ENCODE data around the gene RAB40B. TPM values are rescaled to one million over a fixed set of nuclear protein-coding genes. Genes with fewer than 3 reads are reported as not detected.

The RAB40B gene
- polyA plus RNA-seq, 1 donor (not counting 4 experiments of a cell fraction or from before 2014, with no cell fraction given) = 10.6 TPM

DNA sequence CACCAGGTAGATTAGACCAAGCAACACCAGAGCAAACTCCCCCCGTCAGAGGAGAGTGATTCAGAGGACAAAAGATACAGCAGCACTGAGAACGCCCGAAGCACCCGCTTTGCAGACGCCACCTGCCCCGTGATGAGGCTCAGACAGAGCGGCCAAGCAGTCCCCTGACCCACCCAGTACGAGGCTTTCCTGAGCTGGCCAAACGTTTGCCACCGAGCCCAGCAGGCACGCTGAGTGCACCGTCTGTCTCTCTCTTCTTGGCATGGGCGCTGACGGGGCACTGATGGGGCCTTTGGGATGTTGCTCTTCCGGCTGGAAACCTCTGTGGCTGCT lies 30.9 kb downstream of the RAB40B start:
- Histone ChIP-seq H3K9me1 (ENCODE audit: control insufficient read depth, extremely low read depth, insufficient read depth, low read length) (no peaks in the 10 kb centered on the region), H3K9me3 (ENCODE audit: control insufficient read depth, low read depth, low read length) (no peaks in the 10 kb centered on the region), H3K27me3 (ENCODE audit: control insufficient read depth, extremely low read depth, insufficient read depth, low read length) (no peaks in the 10 kb centered on the region), H3K4me3 (ENCODE audit: control insufficient read depth in 2 of 3, extremely low read depth in 1 of 3, insufficient read depth in 2 of 3, low read depth in 1 of 3, low read length in 3 of 3) (no peak overlapping the region), H3K79me2 (ENCODE audit: control insufficient read depth, insufficient read depth, low read length) (no peaks in the 10 kb centered on the region), H4K20me1 (ENCODE audit: control insufficient read depth, extremely low read depth, insufficient read depth, low read length) (no peaks in the 10 kb centered on the region), H3K4me1 (ENCODE audit: control insufficient read depth, extremely low read depth, insufficient read depth, low read length) (peaks cover 2% of the 10 kb centered on the region), H3K36me3 (ENCODE audit: control insufficient read depth in 2 of 2, extremely low read depth in 1 of 2, insufficient read depth in 2 of 2, low read length in 2 of 2) (no peaks in the 10 kb centered on the region), H3K9ac (ENCODE audit: control insufficient read depth, extremely low read depth, insufficient read depth, low read length) (no peak overlapping the region), H3K27ac (ENCODE audit: control insufficient read depth, insufficient read depth, low read length) (no peak overlapping the region), H3K4me2 (ENCODE audit: control insufficient read depth, extremely low read depth, insufficient read depth, low read depth, low read length) (no peak overlapping the region), H2AFZ (ENCODE audit: control insufficient read depth, low read length) (no peak overlapping the region)
- FAIRE-seq = no peak
- DNase-seq (ENCODE audit: low read depth, low spot score) = no peak
- dilution Hi-C loops (cut with MboI; ENCODE audit: extremely low pct_ligation_motif_present, low sequenced_read_pairs) = no loop called here
- no peak for TF ChIP-seq EZH2 (IDR thresholded peaks at IDR 0.05; ENCODE audit: low read length)
- TF ChIP-seq, protein P1, sequence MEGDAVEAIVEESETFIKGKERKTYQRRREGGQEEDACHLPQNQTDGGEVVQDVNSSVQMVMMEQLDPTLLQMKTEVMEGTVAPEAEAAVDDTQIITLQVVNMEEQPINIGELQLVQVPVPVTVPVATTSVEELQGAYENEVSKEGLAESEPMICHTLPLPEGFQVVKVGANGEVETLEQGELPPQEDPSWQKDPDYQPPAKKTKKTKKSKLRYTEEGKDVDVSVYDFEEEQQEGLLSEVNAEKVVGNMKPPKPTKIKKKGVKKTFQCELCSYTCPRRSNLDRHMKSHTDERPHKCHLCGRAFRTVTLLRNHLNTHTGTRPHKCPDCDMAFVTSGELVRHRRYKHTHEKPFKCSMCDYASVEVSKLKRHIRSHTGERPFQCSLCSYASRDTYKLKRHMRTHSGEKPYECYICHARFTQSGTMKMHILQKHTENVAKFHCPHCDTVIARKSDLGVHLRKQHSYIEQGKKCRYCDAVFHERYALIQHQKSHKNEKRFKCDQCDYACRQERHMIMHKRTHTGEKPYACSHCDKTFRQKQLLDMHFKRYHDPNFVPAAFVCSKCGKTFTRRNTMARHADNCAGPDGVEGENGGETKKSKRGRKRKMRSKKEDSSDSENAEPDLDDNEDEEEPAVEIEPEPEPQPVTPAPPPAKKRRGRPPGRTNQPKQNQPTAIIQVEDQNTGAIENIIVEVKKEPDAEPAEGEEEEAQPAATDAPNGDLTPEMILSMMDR (optimal IDR thresholded peaks at IDR 0.05 in 1 of 3, IDR thresholded peaks at IDR 0.05 in 1 of 3, conservative IDR thresholded peaks at IDR 0.05 in 1 of 3; ENCODE audit: extremely low read depth in 1 of 3, insufficient read depth in 2 of 3, low read length in 3 of 3) = no peak

DNA sequence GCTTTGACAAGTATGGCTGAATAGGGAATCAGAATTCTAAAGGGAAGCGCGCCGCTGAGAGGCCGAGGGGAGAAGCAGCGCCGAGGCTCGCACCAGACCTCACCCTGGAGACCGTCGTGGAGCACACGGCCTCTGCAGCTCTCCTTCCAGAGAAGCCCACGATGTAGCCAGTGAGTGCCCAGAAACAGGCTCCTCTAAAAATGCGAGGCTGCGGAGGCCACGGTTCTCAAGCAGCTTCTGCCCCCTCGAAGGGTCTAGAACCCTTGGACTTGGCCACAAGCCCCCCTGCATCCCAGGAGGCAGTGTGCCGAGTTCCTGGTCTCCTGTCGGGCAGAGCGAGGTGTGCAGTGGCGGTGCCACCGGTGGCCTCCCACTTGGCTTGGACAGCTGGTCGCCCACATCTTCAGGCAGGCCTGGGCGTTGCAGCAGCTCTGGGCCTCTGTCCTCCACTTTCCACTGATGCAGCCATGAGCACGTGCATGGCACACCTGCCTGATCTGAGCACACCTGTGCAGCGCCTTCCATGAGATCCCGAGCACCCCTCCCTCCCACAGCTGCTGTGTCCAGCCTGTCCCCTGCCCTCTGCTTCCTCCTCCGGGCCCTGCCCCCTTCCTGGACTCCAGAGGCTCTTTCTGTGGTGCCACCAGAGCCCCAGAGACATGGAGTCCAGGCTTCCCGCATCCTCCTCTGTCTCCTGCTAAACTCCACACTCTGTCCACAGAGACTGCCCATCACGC lies 31.4 kb downstream of the RAB40B start:
- H3K9ac ChIP-seq (ENCODE audit: control insufficient read depth, extremely low read depth, insufficient read depth, low read length) = no peak overlapping the region
- no peak overlapping the region for H3K4me2 ChIP-seq (ENCODE audit: control insufficient read depth, extremely low read depth, insufficient read depth, low read depth, low read length)
- no peaks in the 10 kb centered on the region for H3K9me3 ChIP-seq (ENCODE audit: control insufficient read depth, low read depth, low read length)
- no peak for TF ChIP-seq EZH2 (IDR thresholded peaks at IDR 0.05; ENCODE audit: low read length)
- TF ChIP-seq, protein P1 (optimal IDR thresholded peaks at IDR 0.05 in 1 of 3, IDR thresholded peaks at IDR 0.05 in 1 of 3, conservative IDR thresholded peaks at IDR 0.05 in 1 of 3; ENCODE audit: extremely low read depth in 1 of 3, insufficient read depth in 2 of 3, low read length in 3 of 3) = no peak
- no peaks in the 10 kb centered on the region for H3K79me2 ChIP-seq (ENCODE audit: control insufficient read depth, insufficient read depth, low read length)
- dilution Hi-C loops (cut with MboI; ENCODE audit: extremely low pct_ligation_motif_present, low sequenced_read_pairs) = no loop called here
- H3K36me3 ChIP-seq (ENCODE audit: control insufficient read depth in 2 of 2, extremely low read depth in 1 of 2, insufficient read depth in 2 of 2, low read length in 2 of 2) = no peaks in the 10 kb centered on the region
- DNase-seq (ENCODE audit: low read depth, low spot score) = no peak
- peaks cover 2% of the 10 kb centered on the region for H3K4me1 ChIP-seq (ENCODE audit: control insufficient read depth, extremely low read depth, insufficient read depth, low read length)
- no peak overlapping the region for H3K27ac ChIP-seq (ENCODE audit: control insufficient read depth, insufficient read depth, low read length)
- H3K27me3 ChIP-seq (ENCODE audit: control insufficient read depth, extremely low read depth, insufficient read depth, low read length) = no peaks in the 10 kb centered on the region
- H2AFZ ChIP-seq (ENCODE audit: control insufficient read depth, low read length) = no peak overlapping the region
- no peak for FAIRE-seq
- no peaks in the 10 kb centered on the region for H3K9me1 ChIP-seq (ENCODE audit: control insufficient read depth, extremely low read depth, insufficient read depth, low read length)
- no peak overlapping the region for H3K4me3 ChIP-seq (ENCODE audit: control insufficient read depth in 2 of 3, extremely low read depth in 1 of 3, insufficient read depth in 2 of 3, low read depth in 1 of 3, low read length in 3 of 3)
- no peaks in the 10 kb centered on the region for H4K20me1 ChIP-seq (ENCODE audit: control insufficient read depth, extremely low read depth, insufficient read depth, low read length)
